ENCODE results near the gene DGKI.

GRCh38 chr7:137587326-137587725 lies 259.4 kb downstream of the DGKI start:
- TF ChIP-seq YY1 (IDR thresholded peaks at IDR 0.05) (no peak), RAD21 (IDR thresholded peaks at IDR 0.05) (no peak)
- TF ChIP-seq, protein P1, sequence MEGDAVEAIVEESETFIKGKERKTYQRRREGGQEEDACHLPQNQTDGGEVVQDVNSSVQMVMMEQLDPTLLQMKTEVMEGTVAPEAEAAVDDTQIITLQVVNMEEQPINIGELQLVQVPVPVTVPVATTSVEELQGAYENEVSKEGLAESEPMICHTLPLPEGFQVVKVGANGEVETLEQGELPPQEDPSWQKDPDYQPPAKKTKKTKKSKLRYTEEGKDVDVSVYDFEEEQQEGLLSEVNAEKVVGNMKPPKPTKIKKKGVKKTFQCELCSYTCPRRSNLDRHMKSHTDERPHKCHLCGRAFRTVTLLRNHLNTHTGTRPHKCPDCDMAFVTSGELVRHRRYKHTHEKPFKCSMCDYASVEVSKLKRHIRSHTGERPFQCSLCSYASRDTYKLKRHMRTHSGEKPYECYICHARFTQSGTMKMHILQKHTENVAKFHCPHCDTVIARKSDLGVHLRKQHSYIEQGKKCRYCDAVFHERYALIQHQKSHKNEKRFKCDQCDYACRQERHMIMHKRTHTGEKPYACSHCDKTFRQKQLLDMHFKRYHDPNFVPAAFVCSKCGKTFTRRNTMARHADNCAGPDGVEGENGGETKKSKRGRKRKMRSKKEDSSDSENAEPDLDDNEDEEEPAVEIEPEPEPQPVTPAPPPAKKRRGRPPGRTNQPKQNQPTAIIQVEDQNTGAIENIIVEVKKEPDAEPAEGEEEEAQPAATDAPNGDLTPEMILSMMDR (IDR thresholded peaks at IDR 0.05; ENCODE audit: low read depth, low read length, missing input control) = no peak
- TF ChIP-seq, protein P2, sequence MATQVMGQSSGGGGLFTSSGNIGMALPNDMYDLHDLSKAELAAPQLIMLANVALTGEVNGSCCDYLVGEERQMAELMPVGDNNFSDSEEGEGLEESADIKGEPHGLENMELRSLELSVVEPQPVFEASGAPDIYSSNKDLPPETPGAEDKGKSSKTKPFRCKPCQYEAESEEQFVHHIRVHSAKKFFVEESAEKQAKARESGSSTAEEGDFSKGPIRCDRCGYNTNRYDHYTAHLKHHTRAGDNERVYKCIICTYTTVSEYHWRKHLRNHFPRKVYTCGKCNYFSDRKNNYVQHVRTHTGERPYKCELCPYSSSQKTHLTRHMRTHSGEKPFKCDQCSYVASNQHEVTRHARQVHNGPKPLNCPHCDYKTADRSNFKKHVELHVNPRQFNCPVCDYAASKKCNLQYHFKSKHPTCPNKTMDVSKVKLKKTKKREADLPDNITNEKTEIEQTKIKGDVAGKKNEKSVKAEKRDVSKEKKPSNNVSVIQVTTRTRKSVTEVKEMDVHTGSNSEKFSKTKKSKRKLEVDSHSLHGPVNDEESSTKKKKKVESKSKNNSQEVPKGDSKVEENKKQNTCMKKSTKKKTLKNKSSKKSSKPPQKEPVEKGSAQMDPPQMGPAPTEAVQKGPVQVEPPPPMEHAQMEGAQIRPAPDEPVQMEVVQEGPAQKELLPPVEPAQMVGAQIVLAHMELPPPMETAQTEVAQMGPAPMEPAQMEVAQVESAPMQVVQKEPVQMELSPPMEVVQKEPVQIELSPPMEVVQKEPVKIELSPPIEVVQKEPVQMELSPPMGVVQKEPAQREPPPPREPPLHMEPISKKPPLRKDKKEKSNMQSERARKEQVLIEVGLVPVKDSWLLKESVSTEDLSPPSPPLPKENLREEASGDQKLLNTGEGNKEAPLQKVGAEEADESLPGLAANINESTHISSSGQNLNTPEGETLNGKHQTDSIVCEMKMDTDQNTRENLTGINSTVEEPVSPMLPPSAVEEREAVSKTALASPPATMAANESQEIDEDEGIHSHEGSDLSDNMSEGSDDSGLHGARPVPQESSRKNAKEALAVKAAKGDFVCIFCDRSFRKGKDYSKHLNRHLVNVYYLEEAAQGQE (IDR thresholded peaks at IDR 0.05) = no peak
